ENCODE data around the gene FGD5.

DNA sequence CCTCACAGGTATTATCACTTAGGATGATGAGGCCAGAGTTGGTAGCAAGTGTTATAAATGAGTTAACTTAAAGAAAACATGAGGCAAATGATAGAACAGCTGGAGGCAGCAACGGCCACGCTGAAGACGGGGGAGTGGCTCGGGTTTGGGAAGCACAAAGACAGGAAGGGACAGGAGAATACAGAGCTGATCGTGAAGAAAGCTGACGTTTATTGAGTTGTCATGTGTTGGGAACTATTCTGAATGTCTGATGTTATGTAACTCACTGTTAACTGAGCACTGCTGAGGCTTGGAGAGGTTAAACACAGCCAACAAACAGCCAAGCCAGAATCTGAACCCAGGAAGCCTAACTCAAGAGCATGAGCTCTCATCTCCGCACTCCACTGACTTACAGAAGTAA lies 42.3 kb downstream of the FGD5 start:
- no peak for TF ChIP-seq SMAD3 (CRISPR knock-in tag; conservative IDR thresholded peaks at IDR 0.05)
- TF ChIP-seq TAF7 (tag; IDR thresholded peaks at IDR 0.05) = no peak
- no peak for TF ChIP-seq IFI16 (CRISPR knock-in tag; IDR thresholded peaks at IDR 0.05)
- TF ChIP-seq RNF2 (IDR thresholded peaks at IDR 0.05) = no peak
- TF ChIP-seq, protein P1, sequence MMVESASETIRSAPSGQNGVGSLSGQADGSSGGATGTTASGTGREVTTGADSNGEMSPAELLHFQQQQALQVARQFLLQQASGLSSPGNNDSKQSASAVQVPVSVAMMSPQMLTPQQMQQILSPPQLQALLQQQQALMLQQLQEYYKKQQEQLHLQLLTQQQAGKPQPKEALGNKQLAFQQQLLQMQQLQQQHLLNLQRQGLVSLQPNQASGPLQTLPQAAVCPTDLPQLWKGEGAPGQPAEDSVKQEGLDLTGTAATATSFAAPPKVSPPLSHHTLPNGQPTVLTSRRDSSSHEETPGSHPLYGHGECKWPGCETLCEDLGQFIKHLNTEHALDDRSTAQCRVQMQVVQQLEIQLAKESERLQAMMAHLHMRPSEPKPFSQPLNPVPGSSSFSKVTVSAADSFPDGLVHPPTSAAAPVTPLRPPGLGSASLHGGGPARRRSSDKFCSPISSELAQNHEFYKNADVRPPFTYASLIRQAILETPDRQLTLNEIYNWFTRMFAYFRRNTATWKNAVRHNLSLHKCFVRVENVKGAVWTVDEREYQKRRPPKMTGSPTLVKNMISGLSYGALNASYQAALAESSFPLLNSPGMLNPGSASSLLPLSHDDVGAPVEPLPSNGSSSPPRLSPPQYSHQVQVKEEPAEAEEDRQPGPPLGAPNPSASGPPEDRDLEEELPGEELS (CRISPR knock-in tag; IDR thresholded peaks at IDR 0.05; ENCODE audit: borderline replicate concordance) = no peak
- no peak for TF ChIP-seq NCOR1 (IDR thresholded peaks at IDR 0.05)
- no peak for TF ChIP-seq MTA1 (IDR thresholded peaks at IDR 0.05; ENCODE audit: borderline replicate concordance)
- no peak for TF ChIP-seq RCOR1 (IDR thresholded peaks at IDR 0.05; ENCODE audit: borderline replicate concordance in 1 of 2, low read depth in 2 of 2, low read length in 2 of 2)
- TF ChIP-seq CBFA2T2 (conservative IDR thresholded peaks at IDR 0.05) = no peak
- TF ChIP-seq, protein P2, sequence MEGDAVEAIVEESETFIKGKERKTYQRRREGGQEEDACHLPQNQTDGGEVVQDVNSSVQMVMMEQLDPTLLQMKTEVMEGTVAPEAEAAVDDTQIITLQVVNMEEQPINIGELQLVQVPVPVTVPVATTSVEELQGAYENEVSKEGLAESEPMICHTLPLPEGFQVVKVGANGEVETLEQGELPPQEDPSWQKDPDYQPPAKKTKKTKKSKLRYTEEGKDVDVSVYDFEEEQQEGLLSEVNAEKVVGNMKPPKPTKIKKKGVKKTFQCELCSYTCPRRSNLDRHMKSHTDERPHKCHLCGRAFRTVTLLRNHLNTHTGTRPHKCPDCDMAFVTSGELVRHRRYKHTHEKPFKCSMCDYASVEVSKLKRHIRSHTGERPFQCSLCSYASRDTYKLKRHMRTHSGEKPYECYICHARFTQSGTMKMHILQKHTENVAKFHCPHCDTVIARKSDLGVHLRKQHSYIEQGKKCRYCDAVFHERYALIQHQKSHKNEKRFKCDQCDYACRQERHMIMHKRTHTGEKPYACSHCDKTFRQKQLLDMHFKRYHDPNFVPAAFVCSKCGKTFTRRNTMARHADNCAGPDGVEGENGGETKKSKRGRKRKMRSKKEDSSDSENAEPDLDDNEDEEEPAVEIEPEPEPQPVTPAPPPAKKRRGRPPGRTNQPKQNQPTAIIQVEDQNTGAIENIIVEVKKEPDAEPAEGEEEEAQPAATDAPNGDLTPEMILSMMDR (IDR thresholded peaks at IDR 0.05 in 2 of 3, conservative IDR thresholded peaks at IDR 0.05 in 1 of 3; ENCODE audit: insufficient read depth in 2 of 3, low read depth in 1 of 3, low read length in 3 of 3) = no peak
- no peak for TF ChIP-seq POLR2AphosphoS5 (IDR thresholded peaks at IDR 0.05; ENCODE audit: control insufficient read depth, insufficient read depth, low read depth, low read length)
- TF ChIP-seq PHF20 (IDR thresholded peaks at IDR 0.05; ENCODE audit: partially characterized antibody) = no peak
- TF ChIP-seq, protein P3, sequence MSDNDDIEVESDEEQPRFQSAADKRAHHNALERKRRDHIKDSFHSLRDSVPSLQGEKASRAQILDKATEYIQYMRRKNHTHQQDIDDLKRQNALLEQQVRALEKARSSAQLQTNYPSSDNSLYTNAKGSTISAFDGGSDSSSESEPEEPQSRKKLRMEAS (CRISPR knock-in tag; IDR thresholded peaks at IDR 0.05) = no peak
- TF ChIP-seq, protein P4, sequence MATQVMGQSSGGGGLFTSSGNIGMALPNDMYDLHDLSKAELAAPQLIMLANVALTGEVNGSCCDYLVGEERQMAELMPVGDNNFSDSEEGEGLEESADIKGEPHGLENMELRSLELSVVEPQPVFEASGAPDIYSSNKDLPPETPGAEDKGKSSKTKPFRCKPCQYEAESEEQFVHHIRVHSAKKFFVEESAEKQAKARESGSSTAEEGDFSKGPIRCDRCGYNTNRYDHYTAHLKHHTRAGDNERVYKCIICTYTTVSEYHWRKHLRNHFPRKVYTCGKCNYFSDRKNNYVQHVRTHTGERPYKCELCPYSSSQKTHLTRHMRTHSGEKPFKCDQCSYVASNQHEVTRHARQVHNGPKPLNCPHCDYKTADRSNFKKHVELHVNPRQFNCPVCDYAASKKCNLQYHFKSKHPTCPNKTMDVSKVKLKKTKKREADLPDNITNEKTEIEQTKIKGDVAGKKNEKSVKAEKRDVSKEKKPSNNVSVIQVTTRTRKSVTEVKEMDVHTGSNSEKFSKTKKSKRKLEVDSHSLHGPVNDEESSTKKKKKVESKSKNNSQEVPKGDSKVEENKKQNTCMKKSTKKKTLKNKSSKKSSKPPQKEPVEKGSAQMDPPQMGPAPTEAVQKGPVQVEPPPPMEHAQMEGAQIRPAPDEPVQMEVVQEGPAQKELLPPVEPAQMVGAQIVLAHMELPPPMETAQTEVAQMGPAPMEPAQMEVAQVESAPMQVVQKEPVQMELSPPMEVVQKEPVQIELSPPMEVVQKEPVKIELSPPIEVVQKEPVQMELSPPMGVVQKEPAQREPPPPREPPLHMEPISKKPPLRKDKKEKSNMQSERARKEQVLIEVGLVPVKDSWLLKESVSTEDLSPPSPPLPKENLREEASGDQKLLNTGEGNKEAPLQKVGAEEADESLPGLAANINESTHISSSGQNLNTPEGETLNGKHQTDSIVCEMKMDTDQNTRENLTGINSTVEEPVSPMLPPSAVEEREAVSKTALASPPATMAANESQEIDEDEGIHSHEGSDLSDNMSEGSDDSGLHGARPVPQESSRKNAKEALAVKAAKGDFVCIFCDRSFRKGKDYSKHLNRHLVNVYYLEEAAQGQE (IDR thresholded peaks at IDR 0.05; ENCODE audit: borderline replicate concordance) = no peak
- TF ChIP-seq, protein P4 (CRISPR knock-in tag; IDR thresholded peaks at IDR 0.05; ENCODE audit: low read depth) = no peak

Measured in K562 (cell line).